NCI-H1417 treated with DMSO at 0.1 percent for 48 hours (cell line): ENCODE data around the gene TCP11.

Source experiments
- DNase-seq: peaks from one replicate; lab custom pipeline; 2025; lab: John Stamatoyannopoulos, UW

Gene TCP11

DNA sequence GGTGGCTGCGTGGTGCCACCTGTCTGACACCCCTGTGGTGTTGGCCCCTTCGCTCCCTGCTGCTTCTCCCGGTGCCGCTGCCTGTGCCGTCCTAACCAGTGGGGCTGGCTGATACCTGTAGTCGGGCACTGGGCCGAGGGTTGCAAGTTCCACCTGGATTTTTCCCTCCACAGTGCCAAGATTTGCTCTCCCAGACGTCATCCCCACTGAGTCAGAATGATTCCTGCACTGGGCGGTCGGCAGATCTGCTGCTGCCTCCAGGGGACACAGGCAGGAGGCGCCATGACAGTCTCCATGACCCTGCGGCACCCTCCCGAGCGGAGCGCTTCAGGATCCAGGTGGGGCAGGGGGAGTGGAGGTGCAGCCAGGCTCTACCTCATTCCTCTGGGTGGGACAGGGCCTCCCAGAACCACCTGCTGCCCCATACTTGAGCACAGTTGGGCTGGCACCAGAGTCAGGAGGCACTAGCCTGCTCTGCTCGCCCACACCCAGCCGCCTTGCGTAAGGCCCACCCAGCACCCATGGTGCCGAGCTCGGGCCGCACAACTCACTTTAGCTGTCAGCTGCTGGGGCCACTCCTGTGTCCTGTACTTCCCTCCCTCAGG is 60.2 kb downstream of the TCP11 start:
- no peak for DNase-seq

DNA sequence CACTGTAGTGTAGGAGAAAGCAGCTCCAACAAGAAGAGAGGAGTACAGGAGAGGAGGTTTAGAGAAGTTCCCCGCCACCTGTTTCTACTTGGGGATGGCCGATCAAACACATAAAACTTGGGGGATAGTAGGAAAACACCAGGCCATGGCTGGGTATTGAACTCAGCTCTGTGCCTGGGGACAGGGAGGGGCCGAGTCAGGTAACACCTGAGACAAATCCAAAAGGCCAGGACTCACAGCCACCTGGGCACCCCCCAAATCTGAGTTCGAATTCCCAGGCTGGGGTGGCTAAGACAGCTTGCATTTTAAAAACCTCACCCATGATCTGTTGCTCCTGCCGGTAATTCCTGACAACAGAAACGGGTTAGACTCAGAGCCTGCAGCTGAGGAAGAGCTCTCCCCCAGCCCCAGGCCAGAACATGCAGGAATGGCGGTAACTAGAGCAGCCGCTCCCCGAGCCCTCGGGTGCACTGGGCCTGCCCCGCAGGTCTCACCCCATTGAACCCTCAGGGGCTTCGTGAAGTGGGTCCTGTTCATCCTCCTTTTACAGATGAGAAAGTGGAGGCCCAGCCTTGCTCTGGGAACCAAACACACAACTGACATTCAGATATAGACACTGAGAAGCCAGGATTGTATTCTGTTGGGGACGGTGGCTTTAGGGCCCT is 61.0 kb downstream of the TCP11 start:
- no peak for DNase-seq

DNA sequence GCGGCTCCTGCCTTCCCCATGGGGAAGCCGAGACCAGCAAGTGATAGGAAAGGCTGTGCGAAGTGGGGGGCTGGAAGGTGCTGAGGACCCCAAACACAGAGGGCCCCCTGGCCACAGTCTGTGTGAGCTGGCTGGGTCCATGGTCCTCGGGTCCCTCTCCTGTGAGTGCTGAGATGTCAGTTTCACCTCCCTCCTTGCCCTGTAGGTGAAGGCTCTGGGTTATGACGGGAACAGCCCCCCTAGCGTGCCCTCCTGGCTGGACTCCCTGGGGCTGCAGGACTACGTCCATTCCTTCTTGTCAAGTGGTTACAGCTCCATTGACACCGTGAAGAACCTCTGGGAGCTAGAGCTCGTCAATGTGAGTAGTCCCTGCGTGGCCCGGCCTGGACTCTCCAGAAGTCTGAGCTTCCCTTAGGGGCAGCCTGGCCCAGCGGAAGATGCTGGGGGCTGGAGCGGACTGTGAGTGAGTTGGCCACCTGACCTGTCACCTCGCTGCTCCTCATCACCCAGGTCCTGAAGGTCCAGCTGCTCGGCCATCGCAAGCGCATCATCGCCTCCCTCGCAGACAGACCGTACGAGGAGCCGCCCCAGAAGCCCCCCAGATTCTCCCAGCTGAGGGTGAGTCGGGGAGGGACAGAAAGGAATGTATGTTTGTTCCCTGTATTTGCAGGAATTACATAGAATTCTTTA is 61.7 kb downstream of the TCP11 start:
- DNase-seq = no peak

DNA sequence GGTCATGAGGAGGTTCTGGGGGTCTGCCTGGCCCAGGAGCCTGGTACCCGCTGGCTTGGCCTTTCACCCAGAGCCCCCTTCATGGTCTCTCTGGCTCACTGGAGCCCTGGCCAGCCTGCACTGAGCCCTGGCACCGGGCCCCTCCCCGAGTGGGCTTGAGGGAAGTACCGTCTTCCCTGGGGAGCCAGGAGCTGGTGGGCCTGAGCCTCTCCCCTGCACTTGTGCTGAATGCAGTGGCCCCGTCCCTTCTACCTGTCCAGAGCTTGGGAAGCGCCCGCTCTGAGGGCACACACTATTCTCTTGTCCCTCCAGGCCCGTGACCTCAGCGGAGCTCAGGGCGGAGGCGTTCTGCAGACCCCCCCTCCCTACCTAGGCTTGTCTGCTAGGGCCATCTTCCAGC is 62.2 kb downstream of the TCP11 start:
- DNase-seq = no peak

DNA sequence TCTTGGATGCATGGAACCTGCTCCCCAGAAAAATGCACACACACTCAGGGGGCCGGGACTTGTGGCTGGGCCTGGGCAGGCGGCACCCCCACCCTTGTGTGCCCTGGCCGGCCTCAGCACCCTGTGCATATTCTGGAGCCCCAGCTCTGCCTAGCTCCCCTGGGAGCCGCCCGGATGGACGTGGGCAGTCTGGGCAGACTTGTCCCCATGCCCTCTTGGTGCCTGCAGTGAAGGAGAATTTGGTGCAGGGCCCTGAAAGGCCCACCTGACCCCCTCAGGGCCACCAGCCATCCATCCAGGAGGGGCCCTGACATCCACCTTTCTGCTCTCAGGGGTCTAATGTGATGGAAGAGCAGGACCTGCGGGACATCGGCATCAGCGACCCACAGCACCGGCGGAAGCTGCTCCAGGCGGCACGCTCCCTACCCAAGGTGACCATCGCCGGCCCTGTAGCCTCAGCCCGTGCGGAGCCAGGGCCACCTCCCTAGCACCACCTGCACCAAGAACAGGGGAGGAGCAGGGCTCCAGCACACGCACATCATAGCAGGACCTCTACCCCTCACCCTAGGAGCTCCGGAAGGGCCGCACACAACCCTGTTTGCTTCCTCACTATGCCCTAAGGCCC is 62.8 kb downstream of the TCP11 start:
- DNase-seq = no peak

DNA sequence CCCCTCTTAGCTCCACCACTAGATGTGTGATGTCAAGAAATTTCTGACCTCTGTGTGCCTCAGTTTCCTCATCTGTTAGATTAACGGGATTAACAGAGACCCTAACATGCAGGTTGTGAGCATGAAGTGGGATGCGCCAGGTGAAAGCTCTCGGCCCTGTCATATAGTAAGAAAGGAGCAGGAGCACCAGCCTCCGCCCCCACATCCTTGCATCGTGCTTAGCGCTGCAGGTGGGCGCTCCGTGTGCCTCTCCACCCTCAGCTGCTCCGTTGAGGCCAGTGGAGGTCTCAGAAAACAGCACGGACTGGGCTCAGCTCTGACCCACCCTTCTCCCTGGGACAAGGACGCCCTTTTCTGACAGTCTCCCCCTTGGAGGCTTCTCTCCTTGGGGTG is 63.4 kb downstream of the TCP11 start:
- DNase-seq = no peak

DNA sequence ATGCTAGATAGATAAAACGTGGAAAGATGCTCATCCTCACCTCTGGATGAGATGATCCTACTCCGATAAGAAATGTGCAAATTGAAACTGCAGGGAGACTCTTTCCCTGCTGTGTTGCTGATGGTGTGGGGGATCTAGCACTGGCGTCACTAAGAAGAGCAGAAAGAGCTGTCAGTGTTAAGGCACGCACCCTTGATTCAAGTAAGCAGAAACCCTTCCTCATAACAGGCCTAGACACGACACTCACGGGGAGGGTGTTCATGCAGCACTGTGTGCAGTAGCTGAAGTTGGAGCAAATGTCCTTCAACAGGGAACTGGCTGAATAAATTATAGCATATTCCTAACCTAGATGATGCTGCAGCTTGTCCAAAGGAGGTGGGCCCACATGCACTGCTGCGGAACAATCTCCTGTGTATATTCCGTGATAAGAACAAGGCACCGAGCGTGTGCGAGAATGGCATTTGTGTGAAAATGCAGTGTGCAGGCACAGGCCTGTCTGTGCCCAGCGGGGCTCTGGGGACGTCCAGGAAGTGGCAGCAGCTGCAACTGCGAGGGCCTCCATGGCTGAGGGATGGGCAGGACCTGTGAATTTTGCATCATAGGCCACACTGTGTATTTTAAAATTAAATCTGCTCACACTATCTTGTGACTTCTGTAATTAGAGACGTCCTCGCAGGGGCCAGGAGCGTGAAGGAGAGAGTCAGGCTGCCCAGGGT is 64.0 kb downstream of the TCP11 start:
- no peak for DNase-seq

DNA sequence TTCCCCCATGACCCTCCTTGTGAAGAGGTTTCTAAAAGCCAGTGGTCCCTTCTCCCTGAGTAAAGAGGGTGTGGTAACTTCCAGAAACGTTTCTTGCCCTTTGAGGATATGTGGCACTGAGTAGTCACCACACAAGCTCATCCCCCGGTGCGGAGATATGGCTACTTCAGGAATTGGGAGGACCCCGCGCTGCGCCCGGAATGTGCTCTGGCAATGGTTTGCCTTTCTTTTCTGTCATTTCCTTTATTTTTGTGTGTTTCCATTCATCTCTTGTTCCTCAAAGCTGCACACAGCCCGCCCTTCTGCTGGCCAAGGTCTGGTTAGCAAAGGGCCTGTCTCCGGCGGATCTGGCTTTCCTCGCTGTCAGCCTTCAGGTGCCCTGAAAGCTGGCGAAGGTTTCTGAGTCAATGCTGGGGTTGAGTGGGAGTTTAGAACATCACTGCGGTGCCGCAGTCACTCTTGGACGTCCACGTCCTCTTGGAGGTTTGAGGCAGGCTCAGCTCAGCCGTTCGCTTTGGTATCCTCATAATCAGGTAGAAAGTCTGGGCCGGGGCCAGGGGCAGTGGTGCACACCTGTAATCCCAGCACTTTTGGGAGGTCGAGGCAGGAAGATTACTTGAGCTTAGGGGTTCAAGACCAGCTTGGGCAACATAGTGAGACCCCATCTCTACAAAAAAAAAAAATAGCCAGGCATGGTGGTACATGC is 67.2 kb downstream of the TCP11 start:
- no peak for DNase-seq

DNA sequence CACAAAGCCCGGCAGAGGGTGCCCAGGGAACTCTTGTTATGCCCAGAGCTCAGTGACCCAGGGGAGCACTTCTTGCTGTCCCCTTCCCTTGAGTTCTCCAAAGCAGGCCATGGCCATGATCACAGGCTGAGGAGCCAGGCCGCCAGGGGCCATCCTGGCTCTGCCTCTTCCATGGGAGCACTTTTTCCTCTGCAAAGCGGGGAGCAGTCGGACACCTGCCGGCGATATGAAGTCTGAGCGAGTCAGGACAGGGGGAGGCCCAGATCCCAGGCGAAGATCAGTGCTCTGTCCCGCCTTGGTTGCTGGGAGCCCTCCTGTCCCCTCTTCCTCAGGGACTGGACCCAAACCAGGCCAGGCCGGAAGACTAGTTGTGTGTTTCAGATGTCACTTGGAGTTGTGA is 67.9 kb downstream of the TCP11 start:
- DNase-seq = no peak

DNA sequence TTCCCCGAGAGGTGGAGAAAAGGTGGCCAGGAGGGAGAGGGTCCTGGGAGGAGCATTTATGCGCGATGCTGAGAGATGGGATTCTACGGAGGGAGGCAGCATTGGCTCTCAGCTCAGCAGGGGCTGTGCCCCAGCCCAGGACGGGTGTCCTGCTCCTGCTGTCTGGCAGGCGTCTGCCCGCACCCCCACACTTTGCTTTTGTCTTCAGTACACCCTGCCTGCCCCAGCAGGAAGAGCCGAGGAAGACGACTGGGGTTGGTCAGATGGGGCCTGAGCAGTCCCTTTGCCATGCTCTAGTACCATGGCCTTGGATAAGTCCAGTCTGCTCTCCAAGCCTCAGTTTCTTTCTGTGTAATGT is 68.5 kb downstream of the TCP11 start:
- DNase-seq = no peak

DNA sequence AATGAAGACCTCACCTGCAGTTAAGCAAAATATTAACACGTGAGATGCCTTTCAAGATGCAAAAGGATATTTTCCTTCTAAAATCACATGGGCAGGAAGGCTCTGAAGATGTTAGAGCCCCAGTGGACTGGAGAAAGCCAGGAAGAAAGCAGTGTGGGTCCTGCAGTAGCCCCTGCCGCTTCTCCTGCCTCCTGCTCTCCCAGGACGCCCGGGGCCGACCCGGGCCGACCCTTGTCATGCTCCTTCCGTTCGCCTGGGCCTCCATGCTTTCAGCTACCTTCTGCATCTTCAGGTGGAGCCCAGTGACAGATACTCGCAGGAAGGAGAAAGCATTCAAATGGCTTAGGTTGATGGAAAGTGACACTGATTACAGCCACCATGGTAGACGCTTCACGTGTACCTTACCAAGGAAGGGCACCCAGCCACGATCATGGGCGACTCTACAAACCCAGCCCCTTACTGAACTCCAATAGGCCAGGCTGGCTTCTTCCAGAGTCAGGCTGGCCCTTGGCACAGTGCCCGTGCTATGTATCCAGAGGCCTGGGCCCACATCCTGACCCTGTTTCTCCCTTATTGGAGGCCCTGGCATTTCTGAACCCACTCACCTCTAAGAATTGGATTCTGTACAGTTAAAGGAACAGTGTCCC is 69.0 kb downstream of the TCP11 start:
- no peak for DNase-seq

DNA sequence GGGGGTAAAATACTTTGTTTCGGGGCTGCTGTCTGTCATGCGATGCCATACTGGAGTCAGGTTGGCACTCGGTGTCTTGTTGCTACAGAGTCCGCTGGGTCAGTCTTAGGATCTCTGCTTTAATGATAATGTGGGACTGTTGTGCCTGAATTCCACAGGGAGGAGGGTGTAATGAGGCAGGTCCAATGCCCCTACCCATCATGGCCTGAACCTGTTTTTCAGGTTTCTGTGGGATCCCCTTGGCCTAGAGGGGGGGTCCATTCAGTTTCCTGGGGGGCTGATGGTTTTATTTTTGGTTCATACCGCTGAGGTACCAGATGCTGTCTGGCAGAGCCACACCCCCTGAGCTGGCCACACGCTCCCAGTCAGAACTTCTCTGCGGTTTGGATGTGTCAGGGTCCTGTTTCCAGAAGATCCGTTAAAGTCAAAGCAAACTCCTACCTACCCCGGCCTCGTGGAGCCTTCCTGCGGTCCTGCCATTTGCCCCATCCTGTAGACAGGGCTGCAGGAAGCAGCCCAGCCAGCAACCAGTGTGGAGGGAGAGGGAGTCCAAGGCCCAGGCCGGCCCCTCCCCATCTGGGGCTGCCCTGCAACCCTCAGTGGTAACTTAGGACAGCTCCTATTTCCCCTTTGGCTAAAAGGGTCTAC is 69.7 kb downstream of the TCP11 start:
- DNase-seq = no peak

DNA sequence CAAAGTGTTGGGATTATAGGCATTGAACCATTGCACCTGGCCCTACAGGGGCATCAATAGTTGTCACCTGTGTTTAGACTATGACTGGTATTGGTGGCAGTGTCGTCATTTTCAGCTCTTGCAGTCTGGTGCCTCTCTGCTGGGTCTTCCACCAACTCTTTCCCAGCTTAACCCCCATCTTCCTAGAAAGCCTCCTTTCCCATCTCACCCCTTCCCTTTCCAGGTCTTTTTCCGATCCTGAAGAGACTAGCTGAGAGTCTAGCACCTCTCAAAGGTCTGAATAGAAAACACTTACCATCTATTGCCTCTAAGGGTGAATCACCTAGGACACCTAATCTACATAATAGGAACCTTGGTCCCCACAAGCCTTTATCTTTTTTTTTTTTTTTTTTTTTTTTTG is 71.0 kb downstream of the TCP11 start:
- DNase-seq = no peak

DNA sequence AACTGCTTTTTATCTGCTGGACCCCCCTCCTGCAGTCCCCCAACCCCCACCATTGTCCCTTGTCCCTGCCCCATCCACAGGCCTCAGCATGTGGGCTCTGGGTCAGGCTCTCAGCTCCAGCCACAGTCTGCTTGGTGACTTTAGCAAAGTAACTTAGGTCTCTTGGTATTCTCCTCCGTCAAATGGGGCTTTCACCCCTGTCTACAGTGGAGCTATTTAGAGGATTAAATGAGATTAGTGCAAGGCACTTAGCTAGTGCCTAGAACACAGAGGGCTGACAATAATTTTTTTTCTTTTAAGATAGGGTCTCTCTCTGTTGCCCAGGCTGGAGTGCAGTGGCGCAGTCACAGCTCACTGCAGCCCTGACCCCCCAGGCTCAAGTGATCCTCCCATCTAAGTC is 71.9 kb downstream of the TCP11 start:
- DNase-seq = no peak

DNA sequence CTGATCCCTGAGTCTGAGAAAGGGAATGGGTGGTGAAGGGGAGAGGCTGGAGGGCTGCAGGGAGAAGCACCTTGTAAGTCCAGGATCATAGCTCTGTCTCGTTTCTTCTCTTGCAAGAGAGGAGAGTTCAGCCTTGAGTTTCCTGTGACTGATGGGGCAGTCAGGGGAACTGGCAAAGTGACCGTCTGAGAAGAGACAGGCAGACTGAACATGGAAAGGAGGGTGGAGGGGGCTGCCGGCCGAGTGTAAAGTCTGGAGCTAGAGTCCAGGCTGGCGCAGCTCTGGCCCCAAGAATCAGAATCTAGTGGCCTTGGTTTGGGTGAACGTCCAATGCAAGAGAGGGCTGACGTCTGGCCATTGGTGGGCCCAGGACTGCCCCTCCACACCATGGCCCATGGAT is 72.5 kb downstream of the TCP11 start:
- no peak for DNase-seq

DNA sequence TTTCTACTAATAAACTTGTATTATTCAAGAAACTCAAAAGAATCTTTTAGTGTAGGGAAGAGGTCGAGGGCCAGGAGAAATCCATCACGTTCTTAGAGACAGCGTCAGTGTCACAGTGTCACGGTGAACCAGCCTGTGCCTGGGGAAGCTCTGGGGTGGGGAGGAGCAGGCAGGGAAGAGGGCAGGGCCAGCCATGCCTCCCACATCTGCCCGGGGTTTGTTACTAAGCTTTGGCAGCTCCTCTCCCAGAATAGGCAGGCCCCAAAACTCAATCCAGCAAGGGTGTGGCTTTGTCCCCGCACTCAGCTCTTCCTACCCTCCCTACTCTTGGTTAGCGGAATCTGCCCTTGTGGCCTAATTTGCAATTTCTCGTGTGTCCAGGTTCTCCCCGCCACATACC is 72.9 kb downstream of the TCP11 start:
- no peak for DNase-seq
